ENCODE results near the gene COL19A1.

COL19A1 gene

DNA sequence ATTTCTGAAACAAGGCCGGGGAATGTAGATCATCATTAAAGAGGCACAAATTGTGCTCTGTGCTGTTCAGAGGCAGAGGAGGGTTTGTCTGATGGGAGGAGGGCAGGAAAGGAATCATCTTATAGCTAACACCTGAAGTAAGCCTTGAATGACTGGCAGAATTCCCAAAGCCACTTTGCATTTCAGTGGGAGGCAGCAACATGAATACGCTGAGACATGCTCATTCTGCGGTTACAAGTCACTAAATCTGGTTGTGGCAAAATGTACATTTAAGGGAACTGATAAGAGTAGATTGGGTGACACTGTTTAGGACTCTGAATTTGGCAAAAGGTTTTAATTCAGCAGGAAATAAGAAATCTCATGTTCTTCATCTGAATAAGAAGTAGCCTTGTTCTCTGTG, 4.4 kb upstream of the COL19A1 start:
- no peak overlapping the region for H3K4me3 ChIP-seq (ENCODE audit: control insufficient read depth, low read depth, low read length)
- TF ChIP-seq, protein P1, sequence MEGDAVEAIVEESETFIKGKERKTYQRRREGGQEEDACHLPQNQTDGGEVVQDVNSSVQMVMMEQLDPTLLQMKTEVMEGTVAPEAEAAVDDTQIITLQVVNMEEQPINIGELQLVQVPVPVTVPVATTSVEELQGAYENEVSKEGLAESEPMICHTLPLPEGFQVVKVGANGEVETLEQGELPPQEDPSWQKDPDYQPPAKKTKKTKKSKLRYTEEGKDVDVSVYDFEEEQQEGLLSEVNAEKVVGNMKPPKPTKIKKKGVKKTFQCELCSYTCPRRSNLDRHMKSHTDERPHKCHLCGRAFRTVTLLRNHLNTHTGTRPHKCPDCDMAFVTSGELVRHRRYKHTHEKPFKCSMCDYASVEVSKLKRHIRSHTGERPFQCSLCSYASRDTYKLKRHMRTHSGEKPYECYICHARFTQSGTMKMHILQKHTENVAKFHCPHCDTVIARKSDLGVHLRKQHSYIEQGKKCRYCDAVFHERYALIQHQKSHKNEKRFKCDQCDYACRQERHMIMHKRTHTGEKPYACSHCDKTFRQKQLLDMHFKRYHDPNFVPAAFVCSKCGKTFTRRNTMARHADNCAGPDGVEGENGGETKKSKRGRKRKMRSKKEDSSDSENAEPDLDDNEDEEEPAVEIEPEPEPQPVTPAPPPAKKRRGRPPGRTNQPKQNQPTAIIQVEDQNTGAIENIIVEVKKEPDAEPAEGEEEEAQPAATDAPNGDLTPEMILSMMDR (conservative IDR thresholded peaks at IDR 0.05; ENCODE audit: control insufficient read depth, insufficient read depth, low read depth, low read length): no peak
- DNase-seq (ENCODE audit: low read depth): no peak

DNA sequence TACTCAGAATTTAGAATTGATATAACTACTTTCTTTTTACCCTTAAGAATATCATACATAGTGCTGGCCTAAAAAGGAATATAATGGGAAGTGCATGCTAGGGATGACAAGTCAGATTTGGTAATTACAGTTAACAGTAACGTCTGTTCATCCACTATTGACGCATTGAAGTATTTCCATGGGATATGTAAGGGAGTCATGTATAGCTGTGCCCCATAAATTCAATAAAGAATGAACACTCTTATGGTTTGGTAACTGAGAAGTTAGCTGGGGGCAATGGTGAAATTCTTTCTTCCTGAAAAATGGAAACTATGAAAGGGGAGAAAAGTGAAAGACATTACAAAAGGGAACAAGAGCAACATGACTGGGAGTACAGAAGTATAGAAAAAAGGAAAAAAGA, 2.6 kb upstream of the COL19A1 start:
- no peak overlapping the region for H3K4me3 ChIP-seq (ENCODE audit: control insufficient read depth, low read depth, low read length)
- TF ChIP-seq, protein P1 (conservative IDR thresholded peaks at IDR 0.05; ENCODE audit: control insufficient read depth, insufficient read depth, low read depth, low read length): no peak
- no peak for DNase-seq (ENCODE audit: low read depth)

DNA sequence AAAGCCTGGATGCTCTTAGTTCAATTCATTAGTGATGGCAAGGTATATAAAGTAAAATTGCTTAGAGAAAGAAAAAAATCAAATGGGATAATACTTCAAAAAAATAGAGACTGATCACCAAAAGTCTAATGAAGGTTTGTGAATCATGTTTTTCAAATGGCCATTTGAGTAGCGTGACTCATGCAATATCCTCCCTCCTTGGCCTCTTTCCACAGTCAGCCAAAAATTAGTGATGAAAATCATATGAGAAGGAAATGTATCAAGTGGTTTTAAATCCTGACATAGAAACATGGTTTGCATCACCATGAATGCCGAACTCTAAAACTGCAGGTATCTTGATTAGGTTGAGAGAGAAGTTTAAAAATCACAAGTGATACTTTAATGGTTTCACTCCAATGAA, 1.2 kb upstream of the COL19A1 start:
- TF ChIP-seq, protein P1 (conservative IDR thresholded peaks at IDR 0.05; ENCODE audit: control insufficient read depth, insufficient read depth, low read depth, low read length): no peak
- no peak overlapping the region for H3K4me3 ChIP-seq (ENCODE audit: control insufficient read depth, low read depth, low read length)
- peak; percentile 73 for DNase-seq (ENCODE audit: low read depth)

DNA sequence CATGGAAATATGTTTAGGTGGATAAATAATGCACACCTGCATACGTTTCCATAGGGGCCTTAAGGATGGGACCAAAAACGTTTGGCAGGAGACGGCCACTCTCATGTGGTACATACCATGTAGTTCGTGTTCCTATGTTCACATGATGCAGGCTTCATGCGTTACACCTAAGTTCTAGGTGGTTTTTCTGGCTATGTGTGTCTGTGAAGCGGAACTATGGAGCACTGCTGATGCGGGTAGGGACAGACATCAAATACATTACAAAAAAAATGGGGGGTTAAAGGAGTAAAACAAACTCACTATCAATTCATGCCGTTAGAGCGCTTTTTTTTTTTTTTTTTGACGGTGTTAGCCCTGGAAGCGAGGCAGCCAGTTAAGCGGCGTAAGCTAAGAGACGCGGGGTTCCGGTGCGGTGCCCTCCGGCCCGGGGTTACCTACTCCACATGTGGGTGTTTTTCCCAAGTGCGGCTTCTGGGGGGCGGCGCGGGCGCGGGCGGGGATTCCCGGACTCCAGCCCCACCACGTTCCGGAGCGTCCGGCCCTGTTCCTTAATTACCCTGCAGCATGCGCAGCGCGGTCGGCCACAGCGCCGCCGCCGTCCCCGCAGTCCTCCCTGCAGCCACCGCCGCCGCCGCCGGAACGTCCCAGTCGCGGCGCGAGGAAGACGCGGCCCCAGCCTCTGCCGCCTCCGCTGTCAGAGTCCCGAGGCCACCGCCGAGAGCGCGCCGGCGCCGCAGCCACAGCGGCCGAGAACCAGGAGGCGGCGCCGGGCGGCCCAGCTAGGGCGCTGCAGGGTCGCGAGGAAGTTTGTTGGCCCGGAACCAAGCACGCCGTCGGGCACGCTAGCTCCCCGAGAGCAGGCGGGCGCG, 648 bp downstream of the COL19A1 start:
- peak; percentile 3 for DNase-seq (ENCODE audit: low read depth)
- TF ChIP-seq, protein P1 (conservative IDR thresholded peaks at IDR 0.05; ENCODE audit: control insufficient read depth, insufficient read depth, low read depth, low read length): no peak
- peak overlapping the region; percentile 35 for H3K4me3 ChIP-seq (ENCODE audit: control insufficient read depth, low read depth, low read length)

DNA sequence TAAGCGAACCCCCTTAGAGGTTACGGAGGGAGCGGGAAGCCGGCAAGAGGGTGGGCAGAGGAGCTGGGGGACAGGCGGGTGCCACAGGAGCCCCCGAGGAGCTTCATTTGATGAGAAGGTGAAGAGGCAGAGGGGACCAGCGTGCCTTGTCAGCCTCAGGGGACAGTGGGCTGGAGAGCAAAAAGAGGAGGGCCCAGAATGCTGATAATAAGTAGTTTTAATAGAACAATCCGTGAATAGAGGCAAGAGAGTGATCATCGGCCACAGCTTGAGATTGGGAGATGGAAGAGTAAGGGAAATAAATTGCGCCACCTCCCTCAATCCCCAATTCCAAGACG, 1.3 kb downstream of the COL19A1 start:
- DNase-seq (ENCODE audit: low read depth): no peak
- peak overlapping the region; percentile 35 for H3K4me3 ChIP-seq (ENCODE audit: control insufficient read depth, low read depth, low read length)
- TF ChIP-seq, protein P1 (conservative IDR thresholded peaks at IDR 0.05; ENCODE audit: control insufficient read depth, insufficient read depth, low read depth, low read length): no peak

DNA sequence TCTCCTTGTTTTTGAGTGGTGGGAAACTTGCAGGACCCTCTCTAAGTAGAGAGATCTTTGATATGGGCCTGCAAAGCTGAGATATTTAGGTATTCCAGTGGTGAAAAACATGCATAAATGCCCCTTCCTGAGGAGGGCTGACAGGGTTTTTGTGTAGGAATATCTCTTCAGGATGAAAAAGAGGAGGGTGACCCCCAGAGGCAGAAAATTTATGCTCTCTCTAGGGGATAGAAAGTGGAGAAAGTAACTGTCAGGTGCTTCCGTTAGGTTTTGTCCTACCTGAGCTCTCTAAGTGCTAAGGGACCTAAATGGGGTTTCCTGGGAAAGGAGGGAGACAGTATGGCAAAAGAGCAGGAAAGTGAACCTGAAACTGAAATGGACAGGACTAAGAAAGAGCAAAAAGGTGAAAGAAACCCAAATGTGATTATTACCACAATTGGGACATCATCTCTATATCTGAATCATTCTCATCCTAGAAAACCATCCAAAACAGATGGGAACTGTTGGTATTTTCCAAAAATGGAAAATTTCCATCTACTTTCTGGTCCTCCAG, 2.0 kb downstream of the COL19A1 start:
- TF ChIP-seq, protein P1 (conservative IDR thresholded peaks at IDR 0.05; ENCODE audit: control insufficient read depth, insufficient read depth, low read depth, low read length): no peak
- DNase-seq (ENCODE audit: low read depth): no peak

More for the DNA sequence above, 2.0 kb downstream of the COL19A1 start:
- H3K4me3 ChIP-seq (ENCODE audit: control insufficient read depth, low read depth, low read length): no peak overlapping the region
